HG02798 (cell line): ENCODE data around the gene GSTT4.
"Not testable (repeated sequence)": the region's sequence is repeated elsewhere in the genome, so short reads cannot be mapped to it uniquely, and the experiment has no call there.

Experiments
- ATAC-seq: cut with Tn5 transposase; IDR thresholded peaks from one replicate; pipeline ENCODE4 v1.9.1; 2021; ENCODE audit warnings: mild to moderate bottlenecking; ENCODE audit not compliant: unreplicated experiment, poor library complexity

GSTT4 gene

DNA sequence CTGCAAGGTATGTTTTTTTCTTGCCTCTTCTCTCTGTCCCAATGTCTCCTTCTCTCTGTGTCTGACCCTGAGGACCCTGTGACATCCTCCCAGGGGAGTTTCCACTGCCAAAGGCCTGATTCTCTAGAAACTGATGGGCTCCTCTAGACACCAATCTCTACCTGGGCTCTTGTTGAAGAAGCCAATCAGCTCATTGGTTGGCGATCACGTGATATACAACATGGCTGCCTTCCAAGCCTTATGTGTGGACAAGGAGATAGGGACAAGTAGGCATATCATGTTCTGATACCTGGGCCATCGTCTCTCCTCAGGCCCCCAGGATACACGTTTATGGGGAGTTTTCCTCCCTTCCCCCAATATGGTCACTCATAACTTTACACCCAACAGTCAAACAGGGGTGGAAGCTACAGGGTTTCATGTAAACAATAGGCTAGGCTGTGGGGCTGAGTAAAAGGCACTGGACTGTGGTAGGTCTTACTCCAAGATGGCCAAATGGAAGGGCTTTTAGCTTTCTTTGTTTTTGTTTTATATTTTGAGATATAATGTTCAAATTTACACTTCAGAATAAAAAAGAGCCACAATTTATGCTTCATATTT lies 11.6 kb downstream of the GSTT4 start:
- ATAC-seq = not testable (repeated sequence)

- ATAC-seq = not testable (repeated sequence)
Measured at GRCh38 chr22:23993080-23993479, 12.2 kb downstream of the GSTT4 start.

GRCh38 chr22:23989583-23990244 lies 15.5 kb downstream of the GSTT4 start:
- ATAC-seq = not testable (repeated sequence)

DNA sequence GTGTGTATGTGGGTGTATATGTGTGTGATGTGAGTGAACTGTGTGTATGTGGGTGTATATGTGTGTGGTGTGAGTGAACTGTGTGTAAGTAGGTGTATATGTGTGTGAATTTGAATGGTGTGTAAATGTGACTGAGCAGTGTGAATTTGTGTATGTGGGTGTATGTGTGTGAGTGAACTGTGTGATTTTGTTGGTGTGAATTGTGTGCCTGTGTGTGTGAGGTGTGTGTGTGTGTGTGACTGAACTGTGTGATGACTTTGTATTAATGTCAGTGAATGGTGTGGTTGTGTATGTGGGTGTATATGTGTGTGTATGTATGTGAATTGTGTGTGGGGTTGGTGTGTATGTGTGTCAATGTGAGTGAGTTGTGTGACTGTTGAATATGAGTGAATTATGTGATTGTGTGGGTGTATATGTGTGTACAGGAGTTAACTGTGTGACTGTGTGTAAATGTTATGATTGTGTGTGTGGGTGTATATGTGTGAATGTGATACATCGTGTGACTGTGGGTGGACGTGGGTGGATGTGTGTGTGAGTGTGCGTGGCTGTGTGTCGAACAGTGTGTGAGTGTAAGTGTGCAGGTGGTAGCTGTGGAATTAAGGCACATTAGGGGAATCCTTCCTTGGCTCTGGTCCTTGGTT lies 18.6 kb downstream of the GSTT4 start:
- not testable (repeated sequence) for ATAC-seq

- not testable (repeated sequence) for ATAC-seq
Measured at GRCh38 chr22:23986089-23986488, 19.2 kb downstream of the GSTT4 start.

- ATAC-seq = peak; percentile 44
Measured at GRCh38 chr22:23984430-23984829, 20.8 kb downstream of the GSTT4 start.

GRCh38 chr22:23980567-23980966 lies 24.7 kb downstream of the GSTT4 start:
- not testable (repeated sequence) for ATAC-seq

GRCh38 chr22:23979557-23980240 lies 25.6 kb downstream of the GSTT4 start, which contains the start of gene GSTT2:
TSS of gene GSTT2 (plus strand) at chr22:23980134.
- ATAC-seq = not testable (repeated sequence)

DNA sequence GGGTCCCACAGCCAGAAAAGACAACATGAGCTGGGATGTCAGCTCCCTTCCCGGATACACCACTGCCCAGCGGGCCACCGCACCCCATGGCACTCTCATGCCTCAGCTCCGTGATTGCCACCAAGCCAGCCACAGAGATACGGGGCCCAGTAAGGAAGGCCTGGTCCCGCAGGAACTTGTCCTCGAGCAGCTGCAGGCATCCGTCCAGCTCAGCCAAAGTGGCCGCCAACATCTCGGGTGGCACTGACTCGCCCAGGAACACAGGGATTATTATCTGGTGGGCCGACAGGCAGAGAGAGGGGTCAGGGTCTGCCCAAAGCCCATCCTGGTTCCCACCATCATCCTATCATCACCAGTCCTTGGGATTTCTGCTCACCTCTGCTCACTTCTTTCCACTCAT lies 27.9 kb downstream of the GSTT4 start:
- not testable (repeated sequence) for ATAC-seq

DNA sequence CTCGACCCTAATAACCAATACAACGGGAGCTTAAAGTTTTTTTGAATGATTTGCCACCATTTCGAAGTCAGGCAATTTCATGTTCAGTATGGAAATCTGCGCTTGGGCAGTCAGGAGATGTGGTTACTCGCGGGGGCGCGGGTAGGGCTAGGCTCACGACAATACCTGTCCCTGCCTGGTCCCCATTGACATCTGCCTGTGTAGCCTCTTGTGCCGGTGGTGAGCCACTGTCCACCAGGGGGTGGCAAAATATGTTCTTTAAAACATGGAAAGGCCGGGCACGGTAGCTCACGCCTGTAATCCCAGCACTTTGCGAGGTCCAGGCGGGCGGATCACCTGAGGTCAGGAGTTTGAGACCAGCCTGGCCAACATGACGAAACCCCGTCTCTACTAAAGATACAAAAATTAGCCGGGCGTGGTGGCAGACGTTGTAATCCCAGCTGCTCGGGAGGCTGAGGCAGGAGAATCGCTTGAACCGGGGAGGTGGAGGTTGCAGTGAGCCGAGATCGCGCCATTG lies 30.4 kb downstream of the GSTT4 start:
- ATAC-seq = peak; percentile 20

DNA sequence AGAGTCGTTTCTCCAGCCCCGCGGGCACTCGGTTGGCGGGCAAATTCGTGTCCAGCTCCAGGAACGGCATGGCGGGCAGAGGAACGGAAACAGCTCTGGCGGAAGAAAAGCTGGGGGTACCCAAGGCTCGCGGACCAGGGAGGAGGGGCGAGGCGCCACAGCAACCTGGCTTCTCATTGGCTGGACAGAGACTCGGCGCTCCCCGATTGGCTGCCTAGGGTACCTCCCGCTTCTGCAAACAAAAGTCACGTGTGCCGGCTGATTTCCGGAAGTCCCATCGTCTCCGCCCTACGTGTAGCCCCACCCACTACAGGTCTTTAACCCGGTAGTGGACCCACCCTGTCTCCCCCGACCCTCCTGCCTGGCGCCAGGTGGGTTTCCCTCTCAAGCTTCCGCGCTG lies 30.9 kb downstream of the GSTT4 start, which contains the start of gene DDT:
Gene DDT (minus strand): TSS at position 97 of the 400 bp plus-strand sequence. CDS start 27 bp downstream, at position 70.
- ATAC-seq = peak; percentile 96

DNA sequence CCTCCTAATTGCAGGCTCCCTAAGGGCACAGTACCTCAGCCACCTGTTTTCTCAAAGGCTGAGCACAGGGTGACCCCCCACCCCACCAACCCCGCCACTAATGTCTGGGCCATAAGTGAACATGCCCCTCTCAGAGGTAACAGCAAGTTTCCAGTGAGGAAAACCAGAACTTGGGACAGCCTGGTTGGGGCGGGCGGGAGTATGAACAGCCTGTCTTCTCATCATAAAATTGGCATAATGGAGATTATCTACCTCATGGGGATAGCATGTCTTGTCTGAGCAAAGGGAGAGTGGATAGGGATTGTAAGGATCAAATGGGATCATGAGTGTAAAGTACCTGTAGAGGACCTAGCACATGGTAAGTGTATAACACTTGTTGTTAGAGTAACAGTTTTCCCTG lies 33.3 kb downstream of the GSTT4 start:
- not testable (repeated sequence) for ATAC-seq

GRCh38 chr22:23970816-23971486 lies 34.3 kb downstream of the GSTT4 start:
- no peak for ATAC-seq

DNA sequence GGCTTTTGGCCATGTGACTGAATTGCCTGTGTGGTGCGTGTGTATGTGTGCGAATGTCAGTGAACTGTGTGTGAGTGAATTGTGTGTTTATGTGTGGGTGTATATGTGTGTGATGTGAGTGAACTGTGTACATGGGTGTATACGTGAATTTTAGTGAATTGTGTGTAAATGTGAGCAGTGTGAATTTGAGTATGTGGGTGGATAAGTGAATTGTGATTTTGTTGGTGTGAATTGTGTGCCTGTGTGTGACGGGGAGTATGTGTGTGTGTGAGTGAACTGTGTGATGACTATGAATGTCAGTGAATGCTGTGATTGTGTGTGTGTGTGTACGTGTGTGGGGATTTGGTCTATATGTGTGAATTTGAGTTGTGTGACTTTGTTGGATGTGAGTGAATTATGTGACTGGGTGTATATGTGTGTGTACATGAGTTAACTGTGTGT lies 35.0 kb downstream of the GSTT4 start:
- no peak for ATAC-seq

- ATAC-seq = no peak
Measured at GRCh38 chr22:23969071-23969470, 36.2 kb downstream of the GSTT4 start.

GRCh38 chr22:23966568-23966967 lies 38.7 kb downstream of the GSTT4 start, which contains the start of gene DDTL:
TSS of gene DDTL (plus strand) at chr22:23966888. CDS start at chr22:23966915, 27 bp downstream.
- peak; percentile 97 for ATAC-seq

DNA sequence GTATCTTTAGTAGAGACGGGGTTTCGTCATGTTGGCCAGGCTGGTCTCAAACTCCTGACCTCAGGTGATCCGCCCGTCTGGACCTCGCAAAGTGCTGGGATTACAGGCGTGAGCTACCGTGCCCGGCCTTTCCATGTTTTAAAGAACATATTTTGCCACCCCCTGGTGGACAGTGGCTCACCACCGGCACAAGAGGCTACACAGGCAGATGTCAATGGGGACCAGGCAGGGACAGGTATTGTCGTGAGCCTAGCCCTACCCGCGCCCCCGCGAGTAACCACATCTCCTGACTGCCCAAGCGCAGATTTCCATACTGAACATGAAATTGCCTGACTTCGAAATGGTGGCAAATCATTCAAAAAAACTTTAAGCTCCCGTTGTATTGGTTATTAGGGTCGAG lies 39.2 kb downstream of the GSTT4 start:
- not testable (repeated sequence) for ATAC-seq

GRCh38 chr22:23961084-23961771 lies 44.0 kb downstream of the GSTT4 start, which contains the start of gene GSTT2B:
TSS of gene GSTT2B (minus strand) at chr22:23961195. CDS start at chr22:23961131, 64 bp downstream.
- ATAC-seq = not testable (repeated sequence)

- peak; percentile 51 for ATAC-seq
Measured at GRCh38 chr22:23956301-23956900, 48.9 kb downstream of the GSTT4 start.
